Osteocyte (in vitro differentiated cells): ENCODE measurements around the gene ZFP91. TPM values are rescaled to one million over a fixed set of nuclear protein-coding genes. Genes with fewer than 3 reads are reported as not detected.

Source experiments
- DNase-seq: peaks from one replicate; pipeline ENCODE4 v3.0.0; 2021; ENCODE audit warnings: mixed read lengths; ENCODE audit not compliant: unreplicated experiment; ENCODE audit errors: extremely low spot score
- H3K27ac Mint-ChIP-seq: one replicate; pipeline ENCODE4 v1.8.0; 2021; ENCODE audit warnings: mild to moderate bottlenecking, mixed read lengths; ENCODE audit not compliant: unreplicated experiment
- H3K27me3 Mint-ChIP-seq: one replicate; pipeline ENCODE4 v1.8.0; 2021; ENCODE audit warnings: mixed read lengths; ENCODE audit not compliant: unreplicated experiment
- H3K36me3 Mint-ChIP-seq: one replicate; pipeline ENCODE4 v1.8.0; 2021; ENCODE audit warnings: mixed read lengths; ENCODE audit not compliant: unreplicated experiment
- H3K4me1 Mint-ChIP-seq: one replicate; pipeline ENCODE4 v1.8.0; 2021; ENCODE audit warnings: mixed read lengths; ENCODE audit not compliant: unreplicated experiment
- H3K4me3 Mint-ChIP-seq: one replicate; pipeline ENCODE4 v1.8.0; 2021; ENCODE audit warnings: mild to moderate bottlenecking, moderate library complexity, mixed read lengths; ENCODE audit not compliant: unreplicated experiment
- H3K9me3 Mint-ChIP-seq: one replicate; pipeline ENCODE4 v1.8.0; 2021; ENCODE audit warnings: mixed read lengths; ENCODE audit not compliant: unreplicated experiment
- CTCF ChIP-seq: fragments of 200-600 bp; sonication (generic); IDR thresholded peaks from 2 replicates; pipeline ENCODE4 v1.5.0; 2021; ENCODE audit warnings: antibody characterized with exemption, mild to moderate bottlenecking, moderate library complexity
- total RNA-seq: library from RNA; stranded (reverse); gene quantifications from 2 replicates; pipeline ENCODE4 v1.2.1, GENCODE V29; 2021

ZFP91 gene
- total RNA-seq, 1 donor from 2014 or later = 56.7 TPM

DNA sequence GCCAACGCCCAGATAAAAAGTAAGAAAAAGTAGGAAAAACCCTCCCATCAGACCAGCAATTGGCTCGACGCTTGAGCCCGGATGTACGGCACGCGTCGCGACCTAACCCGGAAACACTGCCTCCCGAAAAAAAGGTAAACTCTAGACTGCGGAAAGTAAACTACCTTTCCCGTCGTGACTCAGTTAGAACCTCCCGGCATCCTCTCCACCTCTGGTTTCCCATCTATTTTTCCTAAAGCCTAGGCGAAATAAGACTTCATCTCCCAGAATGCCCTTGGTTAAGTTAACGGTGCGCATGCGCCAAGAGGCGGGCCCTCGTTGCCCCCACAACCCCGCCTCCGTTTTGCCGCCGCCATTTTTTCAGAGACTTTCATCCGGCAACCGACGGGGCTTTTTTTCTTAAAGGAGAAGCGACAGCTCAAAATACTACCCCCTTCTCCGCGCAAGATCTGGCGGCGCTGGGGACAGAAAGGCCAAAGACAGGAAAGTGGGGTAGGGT, 678 bp upstream of the ZFP91 start:
- no peak for TF ChIP-seq CTCF
- H3K27me3 Mint-ChIP-seq = no peaks in the 10 kb centered on the region
- no peaks in the 10 kb centered on the region for H3K9me3 Mint-ChIP-seq
- peak; percentile 98 for DNase-seq
- no peaks in the 10 kb centered on the region for H3K36me3 Mint-ChIP-seq
- H3K4me3 Mint-ChIP-seq = peak overlapping the region; percentile 99
- peak overlapping the region; percentile 99 for H3K27ac Mint-ChIP-seq
- H3K4me1 Mint-ChIP-seq = peaks cover 53% of the 10 kb centered on the region

GRCh38 chr11:58579192-58580129, 598 bp downstream of the ZFP91 start:
- Mint-ChIP-seq H3K9me3 (no peaks in the 10 kb centered on the region), H3K36me3 (no peaks in the 10 kb centered on the region), H3K4me1 (peaks cover 47% of the 10 kb centered on the region), H3K27ac (peak overlapping the region; percentile 99), H3K27me3 (no peaks in the 10 kb centered on the region), H3K4me3 (peak overlapping the region; percentile 99)
- DNase-seq = peak; percentile 97
- TF ChIP-seq CTCF = peak; percentile 75

DNA sequence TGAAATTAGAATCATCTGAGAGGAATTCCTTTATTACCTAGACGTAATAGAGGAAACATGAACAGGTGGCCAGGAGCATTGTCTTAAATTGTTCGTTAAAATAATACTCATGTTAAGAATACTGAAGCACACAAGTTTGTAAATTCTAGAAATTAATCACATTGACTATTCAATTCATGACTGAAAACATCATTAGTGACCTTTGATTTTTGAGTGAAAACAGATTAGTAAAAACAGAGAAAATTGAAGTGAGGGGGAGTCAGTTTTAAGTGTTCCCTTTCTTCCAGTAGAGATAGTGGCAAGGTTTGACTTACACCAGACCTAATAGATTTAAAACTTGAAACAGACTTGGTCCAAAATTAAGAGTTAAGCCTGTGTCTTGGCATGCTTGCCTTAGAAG, 1.4 kb downstream of the ZFP91 start:
- H3K27me3 Mint-ChIP-seq = no peaks in the 10 kb centered on the region
- no peaks in the 10 kb centered on the region for H3K9me3 Mint-ChIP-seq
- no peaks in the 10 kb centered on the region for H3K36me3 Mint-ChIP-seq
- H3K27ac Mint-ChIP-seq = peak overlapping the region; percentile 99
- no peak for DNase-seq
- TF ChIP-seq CTCF = no peak
- peak overlapping the region; percentile 99 for H3K4me3 Mint-ChIP-seq
- H3K4me1 Mint-ChIP-seq = peaks cover 43% of the 10 kb centered on the region

DNA sequence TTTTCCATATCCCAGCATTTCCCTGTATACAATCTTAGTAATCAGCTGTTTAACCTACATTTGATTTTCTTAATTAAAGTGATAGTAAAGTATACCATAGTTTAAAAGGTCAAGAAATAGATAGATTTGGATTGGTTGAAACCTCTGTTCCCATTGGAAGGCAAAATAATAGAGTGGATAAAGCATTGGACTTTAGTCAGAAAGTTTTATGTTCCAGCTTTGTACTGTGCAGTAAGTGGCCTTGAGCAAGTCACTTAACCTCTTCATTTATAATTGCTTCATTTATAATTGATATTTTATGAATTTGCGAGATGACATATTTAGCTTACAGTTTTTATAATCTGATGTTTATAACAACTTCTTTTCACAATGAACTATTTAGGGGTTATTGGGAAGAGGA, 3.6 kb downstream of the ZFP91 start:
- no peaks in the 10 kb centered on the region for H3K27me3 Mint-ChIP-seq
- no peak for TF ChIP-seq CTCF

DNA sequence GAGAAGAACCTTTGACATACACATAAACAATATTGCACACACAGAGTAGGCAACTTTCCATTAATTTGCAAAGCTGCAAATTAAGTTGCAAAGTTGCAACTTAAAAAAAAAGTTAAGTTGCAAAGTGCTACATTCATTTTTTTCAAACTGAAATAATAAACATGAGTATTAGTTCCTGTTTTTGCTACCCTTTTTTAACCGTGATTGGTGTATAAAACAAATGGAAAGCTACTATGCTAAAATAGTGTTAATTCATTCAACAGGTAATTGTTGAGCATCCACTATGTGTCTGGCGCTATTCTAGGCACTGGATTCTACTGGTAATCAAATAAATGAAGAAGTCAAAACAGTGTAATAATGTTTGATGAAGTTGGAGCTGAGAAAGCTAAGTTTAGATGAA, 8.1 kb downstream of the ZFP91 start:
- DNase-seq = no peak
- peaks cover 14% of the 10 kb centered on the region for H3K4me1 Mint-ChIP-seq

More for the DNA sequence above, 3.6 kb downstream of the ZFP91 start:
- Mint-ChIP-seq H3K27ac (no peak overlapping the region), H3K9me3 (no peaks in the 10 kb centered on the region), H3K36me3 (peaks cover 6% of the 10 kb centered on the region), H3K4me3 (no peak overlapping the region), H3K4me1 (peaks cover 32% of the 10 kb centered on the region)
- no peak for DNase-seq

More for the DNA sequence above, 8.1 kb downstream of the ZFP91 start:
- Mint-ChIP-seq H3K27me3 (no peaks in the 10 kb centered on the region), H3K4me3 (no peak overlapping the region), H3K36me3 (peaks cover 6% of the 10 kb centered on the region), H3K9me3 (no peaks in the 10 kb centered on the region), H3K27ac (no peak overlapping the region)
- no peak for TF ChIP-seq CTCF
